Liver (tissue), 9 donors: ENCODE results near the gene TRMT2A. TPM values are rescaled to one million over a fixed set of nuclear protein-coding genes. Genes with fewer than 3 reads are reported as not detected.

Source experiments
- DNase-seq: peaks from one replicate; pipeline ENCODE4 v3.0.0-alpha.2; 2017; ENCODE audit warnings: low spot score
- H3K27ac ChIP-seq, 2 donors: one replicate each; pipeline ENCODE4 v1.7.0; 2013; ENCODE audit warnings: inconsistent platforms in 2 of 2, low read length in 2 of 2, control low read depth in 1 of 2, low read depth in 1 of 2, mild to moderate bottlenecking in 1 of 2
- H3K27me3 ChIP-seq, 4 donors: one replicate each; pipeline versions ENCODE4 v1.6.1 to v1.7.0; 2013; ENCODE audit warnings: low read length in 3 of 4, inconsistent platforms in 1 of 4, mild to moderate bottlenecking in 1 of 4, moderate library complexity in 1 of 4; ENCODE audit not compliant: control insufficient read depth in 4 of 4, insufficient read depth in 4 of 4
- H3K36me3 ChIP-seq, 4 donors: one replicate each; pipeline versions ENCODE4 v1.6.1 to v1.7.0; 2013; ENCODE audit warnings: low read length in 3 of 4, mild to moderate bottlenecking in 3 of 4, low read depth in 1 of 4, moderate library complexity in 1 of 4; ENCODE audit not compliant: control insufficient read depth in 4 of 4, insufficient read depth in 3 of 4
- H3K4me1 ChIP-seq, 4 donors: one replicate each; pipeline versions ENCODE4 v1.6.1 to v1.7.0; 2013; ENCODE audit warnings: low read length in 3 of 4, mild to moderate bottlenecking in 3 of 4, moderate library complexity in 1 of 4; ENCODE audit not compliant: control insufficient read depth in 4 of 4, insufficient read depth in 4 of 4
- H3K4me3 ChIP-seq, 3 donors: one replicate each; pipeline versions ENCODE4 v1.6.1 to v1.7.0; 2013; ENCODE audit warnings: low read length in 3 of 3, control low read depth in 1 of 3, low read depth in 1 of 3, mild to moderate bottlenecking in 1 of 3
- H3K9ac ChIP-seq, 2 donors: one replicate each; pipeline ENCODE4 v1.7.0; 2013; ENCODE audit warnings: low read length in 2 of 2, mild to moderate bottlenecking in 2 of 2, moderate library complexity in 2 of 2, control low read depth in 1 of 2, low read depth in 1 of 2
- H3K9me3 ChIP-seq, 4 donors: one replicate each; pipeline versions ENCODE4 v1.6.1 to v1.7.0; 2013; ENCODE audit warnings: low read length in 3 of 4; ENCODE audit not compliant: control insufficient read depth in 4 of 4
- ATF3 ChIP-seq: IDR thresholded peaks from 2 replicates; pipeline ENCODE4 v1.6.1; 2016; ENCODE audit warnings: antibody characterized with exemption
- FOXA2 ChIP-seq: IDR thresholded peaks from 2 replicates; pipeline ENCODE4 v1.6.1; 2016; ENCODE audit warnings: antibody characterized with exemption
- GABPA ChIP-seq, 2 donors: IDR thresholded peaks in 1 of 2; conservative IDR thresholded peaks in 1 of 2; 2 replicates each; pipeline ENCODE4 v1.6.1; 2016; ENCODE audit warnings: antibody characterized with exemption in 2 of 2, mild to moderate bottlenecking in 1 of 2, moderate library complexity in 1 of 2
- HNF4A ChIP-seq, 2 donors: conservative IDR thresholded peaks; 2 replicates each; pipeline ENCODE4 v1.6.1; 2016; ENCODE audit warnings: antibody characterized with exemption in 2 of 2, mild to moderate bottlenecking in 2 of 2
- HNF4G ChIP-seq: IDR thresholded peaks from 2 replicates; pipeline ENCODE4 v1.6.1; 2016; ENCODE audit warnings: antibody characterized with exemption
- JUND ChIP-seq, 2 donors: IDR thresholded peaks; 2 replicates each; pipeline ENCODE4 v1.6.1; 2016; ENCODE audit warnings: antibody characterized with exemption in 2 of 2
- MAX ChIP-seq: IDR thresholded peaks from 2 replicates; pipeline ENCODE4 v1.6.1; 2016; ENCODE audit warnings: antibody characterized with exemption
- NR2F2 ChIP-seq: IDR thresholded peaks from 2 replicates; pipeline ENCODE4 v1.6.1; 2016; ENCODE audit warnings: antibody characterized with exemption
- RAD21 ChIP-seq, 2 donors: IDR thresholded peaks; 2 replicates each; pipeline ENCODE4 v1.6.1; 2016; ENCODE audit warnings: antibody characterized with exemption in 2 of 2, mild to moderate bottlenecking in 2 of 2
- REST ChIP-seq: IDR thresholded peaks from 2 replicates; pipeline ENCODE4 v1.6.1; 2016; ENCODE audit warnings: antibody characterized with exemption, mild to moderate bottlenecking
- RXRA ChIP-seq, 2 donors: IDR thresholded peaks; 2 replicates each; pipeline ENCODE4 v1.6.1; 2017 to 2018; ENCODE audit warnings: antibody characterized with exemption in 2 of 2, mild to moderate bottlenecking in 1 of 2
- TAF1 ChIP-seq: conservative IDR thresholded peaks from 2 replicates; pipeline ENCODE4 v1.6.1; 2016; ENCODE audit warnings: antibody characterized with exemption, mild to moderate bottlenecking
- YY1 ChIP-seq: IDR thresholded peaks from 2 replicates; pipeline ENCODE4 v1.6.1; 2016; ENCODE audit warnings: antibody characterized with exemption, mild to moderate bottlenecking
- WGBS: extraction: QIAGEN DNeasy Blood & Tissue Kit; methylation state at CpG from one replicate; pipeline ENCODE4 v1.1.7; 2013; 5-methylcytosine and 5-hydroxymethylcytosine counted together
- polyA plus RNA-seq, 2 donors: library from polyadenylated mRNA; stranded (reverse) in 1 of 2; unstranded in 1 of 2; fragments of 200-250 nt in 1 of 2; fragments of >200 nt in 1 of 2; fragmentation: Nextera tagmentation in 1 of 2; extraction: Ambion mirVana in 1 of 2; gene quantifications; one replicate each; pipeline versions ENCODE4 v1.2.1 to v1.2.3, GENCODE V29; 2013 to 2015
- total RNA-seq, 2 donors: library from RNA; depleted of rRNA; stranded (reverse); fragments of >200 nt; gene quantifications; one replicate each; pipeline ENCODE4 v1.2.3, GENCODE V29; 2014
- TF ChIP-seq, protein P1 (sequence below): fragments of 150-350 bp; IDR thresholded peaks from 2 replicates; pipeline ENCODE4 v1.5.1; 2017; ENCODE audit warnings: improper control_type of control experiment, low read depth, low read length; ENCODE audit not compliant: missing input control
- TF ChIP-seq, protein P2 (sequence below): IDR thresholded peaks from 2 replicates; pipeline ENCODE4 v1.6.1; 2016; ENCODE audit warnings: antibody characterized with exemption
- donor health status: healthy.
- donor health status: healthy.
- donor health status: healthy.
- donor health status: healthy.
- donor health status: healthy.

TRMT2A gene
- total and polyA plus RNA-seq, 4 donors, result 19.9 to 32.9 (median 25.2) TPM

DNA sequence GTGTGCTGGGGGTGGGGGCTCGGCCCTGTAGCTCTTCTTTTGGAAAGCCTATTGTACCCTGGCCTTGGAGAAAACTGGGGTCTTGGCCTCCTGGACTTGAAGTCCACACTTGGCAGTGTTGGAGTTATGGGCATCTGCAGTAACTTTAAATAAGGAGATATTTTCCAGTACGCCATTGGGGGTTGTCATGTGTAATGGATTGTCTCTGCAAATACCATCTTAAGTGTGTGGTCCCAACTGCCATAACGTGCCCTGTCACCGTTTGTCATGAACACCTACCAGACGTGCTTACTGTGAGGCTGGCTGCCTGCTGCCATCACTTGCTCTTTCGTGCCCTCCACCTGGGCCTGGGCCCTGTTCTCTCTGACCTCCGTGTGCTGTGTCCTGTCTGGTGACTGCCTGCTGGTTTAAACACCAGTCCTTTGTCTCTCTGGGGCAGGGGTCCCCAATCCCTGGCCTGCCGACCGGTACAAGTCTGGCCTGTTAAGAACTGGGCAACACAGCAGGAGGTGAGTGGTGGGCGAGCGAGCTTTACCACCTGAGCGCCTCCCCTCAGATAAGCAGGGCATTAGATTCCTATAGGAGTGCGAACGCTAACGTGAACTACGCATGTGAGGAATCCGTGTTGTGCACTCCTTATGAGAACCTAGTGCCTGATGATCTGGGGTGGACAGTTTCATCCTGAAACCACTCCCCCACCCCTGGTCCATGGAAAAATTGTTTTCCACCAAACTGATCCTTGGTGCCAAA is 11.0 kb upstream of the TRMT2A start:
- peak overlapping the region; percentile 3 to 66 for H3K27ac ChIP-seq
- peaks cover 3 to 16% (median 4%) of the 10 kb centered on the region in 4 donors for H3K36me3 ChIP-seq
- H3K27me3 ChIP-seq, result no peaks in the 10 kb centered on the region
- WGBS, result 84% methylated on average over 17 of the region's 17 CpGs
- no peak for DNase-seq
- peaks cover 11 to 83% (median 72%) of the 10 kb centered on the region in 4 donors for H3K4me1 ChIP-seq
- H3K4me3 ChIP-seq, result no peak overlapping the region
- H3K9me3 ChIP-seq, result no peaks in the 10 kb centered on the region
- H3K9ac ChIP-seq, result no peak overlapping the region
- no peak for TF ChIP-seq TAF1
- no peak for TF ChIP-seq NR2F2
- no peak for TF ChIP-seq HNF4G
- no peak for TF ChIP-seq FOXA2
- no peak for TF ChIP-seq ATF3
- TF ChIP-seq HNF4A (conservative IDR thresholded peaks at IDR 0.05), result no peak
- no peak for TF ChIP-seq JUND (IDR thresholded peaks at IDR 0.05)
- TF ChIP-seq RXRA (IDR thresholded peaks at IDR 0.05), result no peak
- TF ChIP-seq, protein P1, sequence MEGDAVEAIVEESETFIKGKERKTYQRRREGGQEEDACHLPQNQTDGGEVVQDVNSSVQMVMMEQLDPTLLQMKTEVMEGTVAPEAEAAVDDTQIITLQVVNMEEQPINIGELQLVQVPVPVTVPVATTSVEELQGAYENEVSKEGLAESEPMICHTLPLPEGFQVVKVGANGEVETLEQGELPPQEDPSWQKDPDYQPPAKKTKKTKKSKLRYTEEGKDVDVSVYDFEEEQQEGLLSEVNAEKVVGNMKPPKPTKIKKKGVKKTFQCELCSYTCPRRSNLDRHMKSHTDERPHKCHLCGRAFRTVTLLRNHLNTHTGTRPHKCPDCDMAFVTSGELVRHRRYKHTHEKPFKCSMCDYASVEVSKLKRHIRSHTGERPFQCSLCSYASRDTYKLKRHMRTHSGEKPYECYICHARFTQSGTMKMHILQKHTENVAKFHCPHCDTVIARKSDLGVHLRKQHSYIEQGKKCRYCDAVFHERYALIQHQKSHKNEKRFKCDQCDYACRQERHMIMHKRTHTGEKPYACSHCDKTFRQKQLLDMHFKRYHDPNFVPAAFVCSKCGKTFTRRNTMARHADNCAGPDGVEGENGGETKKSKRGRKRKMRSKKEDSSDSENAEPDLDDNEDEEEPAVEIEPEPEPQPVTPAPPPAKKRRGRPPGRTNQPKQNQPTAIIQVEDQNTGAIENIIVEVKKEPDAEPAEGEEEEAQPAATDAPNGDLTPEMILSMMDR, result no peak
- no peak for TF ChIP-seq REST
- no peak for TF ChIP-seq MAX
- TF ChIP-seq RAD21 (IDR thresholded peaks at IDR 0.05), result no peak
- TF ChIP-seq, protein P2, sequence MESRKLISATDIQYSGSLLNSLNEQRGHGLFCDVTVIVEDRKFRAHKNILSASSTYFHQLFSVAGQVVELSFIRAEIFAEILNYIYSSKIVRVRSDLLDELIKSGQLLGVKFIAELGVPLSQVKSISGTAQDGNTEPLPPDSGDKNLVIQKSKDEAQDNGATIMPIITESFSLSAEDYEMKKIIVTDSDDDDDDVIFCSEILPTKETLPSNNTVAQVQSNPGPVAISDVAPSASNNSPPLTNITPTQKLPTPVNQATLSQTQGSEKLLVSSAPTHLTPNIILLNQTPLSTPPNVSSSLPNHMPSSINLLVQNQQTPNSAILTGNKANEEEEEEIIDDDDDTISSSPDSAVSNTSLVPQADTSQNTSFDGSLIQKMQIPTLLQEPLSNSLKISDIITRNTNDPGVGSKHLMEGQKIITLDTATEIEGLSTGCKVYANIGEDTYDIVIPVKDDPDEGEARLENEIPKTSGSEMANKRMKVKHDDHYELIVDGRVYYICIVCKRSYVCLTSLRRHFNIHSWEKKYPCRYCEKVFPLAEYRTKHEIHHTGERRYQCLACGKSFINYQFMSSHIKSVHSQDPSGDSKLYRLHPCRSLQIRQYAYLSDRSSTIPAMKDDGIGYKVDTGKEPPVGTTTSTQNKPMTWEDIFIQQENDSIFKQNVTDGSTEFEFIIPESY, result no peak
- no peak for TF ChIP-seq GABPA (IDR thresholded peaks at IDR 0.05 in 1 of 2, conservative IDR thresholded peaks at IDR 0.05 in 1 of 2)
- TF ChIP-seq YY1, result no peak
